ENCODE measurements around the gene CCR5.
"Not testable (repeated sequence)": the region's sequence is repeated elsewhere in the genome, so short reads cannot be mapped to it uniquely, and the experiment has no call there.

CCR5 gene

DNA sequence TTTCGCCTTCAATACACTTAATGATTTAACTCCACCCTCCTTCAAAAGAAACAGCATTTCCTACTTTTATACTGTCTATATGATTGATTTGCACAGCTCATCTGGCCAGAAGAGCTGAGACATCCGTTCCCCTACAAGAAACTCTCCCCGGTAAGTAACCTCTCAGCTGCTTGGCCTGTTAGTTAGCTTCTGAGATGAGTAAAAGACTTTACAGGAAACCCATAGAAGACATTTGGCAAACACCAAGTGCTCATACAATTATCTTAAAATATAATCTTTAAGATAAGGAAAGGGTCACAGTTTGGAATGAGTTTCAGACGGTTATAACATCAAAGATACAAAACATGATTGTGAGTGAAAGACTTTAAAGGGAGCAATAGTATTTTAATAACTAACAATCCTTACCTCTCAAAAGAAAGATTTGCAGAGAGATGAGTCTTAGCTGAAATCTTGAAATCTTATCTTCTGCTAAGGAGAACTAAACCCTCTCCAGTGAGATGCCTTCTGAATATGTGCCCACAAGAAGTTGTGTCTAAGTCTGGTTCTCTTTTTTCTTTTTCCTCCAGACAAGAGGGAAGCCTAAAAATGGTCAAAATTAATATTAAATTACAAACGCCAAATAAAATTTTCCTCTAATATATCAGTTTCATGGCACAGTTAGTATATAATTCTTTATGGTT lies at the start of gene CCR5:
Gene CCR5 (plus strand): TSS at position 108 of the 680 bp plus-strand sequence. CDS start 1,957 bp downstream, outside the sequence.
- FAIRE-seq: no peak

DNA sequence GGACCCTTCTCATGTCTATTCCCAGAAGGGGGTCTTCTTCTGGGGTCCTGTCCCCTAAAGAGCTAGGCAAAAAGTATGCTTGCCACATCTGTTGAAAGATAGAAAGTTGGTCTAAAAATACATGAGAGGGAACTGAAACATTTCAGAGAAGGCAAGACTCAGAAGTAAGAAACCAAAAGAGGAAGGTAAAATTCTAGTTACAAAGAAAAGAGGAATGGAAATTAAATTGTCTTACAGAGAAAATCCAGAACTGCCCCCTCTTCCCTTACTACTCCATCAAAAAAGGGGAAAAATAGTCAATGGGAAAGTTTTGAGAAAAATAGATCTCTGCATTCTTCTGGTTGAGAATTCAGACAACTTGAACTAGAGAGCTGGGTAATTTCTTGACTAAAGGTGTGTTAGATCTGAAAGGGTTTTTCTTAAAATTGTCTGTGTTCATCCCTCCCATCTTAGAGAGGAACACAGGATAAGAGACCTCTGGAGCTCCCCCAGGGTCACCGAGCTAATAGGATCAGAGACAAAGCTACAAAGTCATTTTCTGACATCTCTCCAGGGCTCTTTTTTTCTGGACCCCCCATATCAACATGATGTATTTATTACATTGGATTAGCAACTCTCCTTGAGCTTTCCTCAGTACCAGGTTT lies 49.2 kb upstream of the CCR5 start:
- no peak for FAIRE-seq

DNA sequence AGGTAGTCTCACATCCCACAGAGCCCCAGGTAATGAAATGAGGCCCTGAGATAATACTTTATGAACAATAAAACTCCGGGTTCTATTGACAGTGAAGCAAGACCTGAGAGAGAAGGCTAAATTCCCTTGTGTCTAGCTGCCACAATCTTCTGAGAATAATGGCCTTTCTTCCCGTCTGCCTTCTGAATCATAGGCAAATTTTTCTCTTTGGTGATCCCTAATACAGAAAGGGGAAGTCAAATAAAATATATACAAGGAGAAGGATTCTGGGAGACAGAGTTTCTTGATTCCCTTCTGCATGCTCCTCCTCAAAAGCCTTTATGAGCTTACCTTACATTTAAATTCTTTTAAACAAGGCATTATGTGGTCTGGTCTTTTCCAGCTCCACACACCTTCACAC lies 46.7 kb upstream of the CCR5 start:
- no peak for FAIRE-seq

DNA sequence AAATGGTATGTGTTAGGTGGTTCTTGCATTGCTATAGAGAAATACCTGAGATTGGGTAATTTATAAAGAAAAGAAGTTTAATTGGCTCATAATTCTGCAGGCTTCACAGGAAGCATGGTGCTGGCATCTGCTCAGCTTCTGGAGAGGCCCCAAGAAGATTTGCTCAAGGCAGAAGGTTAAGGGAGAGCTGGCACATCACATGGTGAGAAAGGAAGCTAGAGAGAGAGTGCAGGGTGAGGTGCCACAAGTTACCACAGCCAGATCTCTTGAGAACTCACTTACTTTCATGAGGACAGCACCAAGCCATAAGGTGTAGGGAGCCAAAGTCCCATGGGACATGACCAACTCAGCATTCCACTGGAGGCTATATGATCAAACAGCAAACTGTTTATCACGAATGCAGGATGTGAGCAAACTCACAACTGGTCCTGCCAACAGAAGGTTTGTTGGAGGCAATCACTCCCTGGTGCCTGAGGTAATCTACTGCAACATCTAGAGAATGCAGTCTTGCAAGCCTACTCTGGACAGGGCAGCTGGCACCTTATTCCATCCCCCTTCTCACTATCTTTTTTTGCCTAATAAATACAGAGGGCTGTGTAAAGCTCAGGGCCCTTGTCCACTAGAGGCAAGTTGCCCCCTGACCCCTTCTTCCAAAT lies 45.0 kb upstream of the CCR5 start:
- FAIRE-seq: no peak

DNA sequence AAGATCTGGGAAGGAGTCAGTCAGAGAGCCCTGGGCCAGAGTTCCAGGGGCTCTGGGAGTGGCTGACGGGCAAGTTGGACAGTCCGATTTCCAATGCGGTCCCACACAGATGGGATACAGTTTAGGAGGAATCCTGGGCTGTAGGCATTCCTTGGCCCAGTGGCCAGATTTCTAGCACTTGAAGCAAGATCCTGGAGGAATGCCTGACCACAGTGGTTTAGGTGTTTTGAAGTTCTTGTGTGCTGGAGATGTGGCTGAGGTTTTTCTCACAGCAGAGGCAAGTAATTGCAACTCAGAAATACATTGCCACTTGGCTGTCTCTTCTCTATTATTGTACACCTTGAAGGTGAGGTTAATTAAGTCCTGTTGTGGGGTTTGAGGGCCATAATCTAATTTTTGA lies 40.1 kb upstream of the CCR5 start:
- not testable (repeated sequence) for FAIRE-seq

DNA sequence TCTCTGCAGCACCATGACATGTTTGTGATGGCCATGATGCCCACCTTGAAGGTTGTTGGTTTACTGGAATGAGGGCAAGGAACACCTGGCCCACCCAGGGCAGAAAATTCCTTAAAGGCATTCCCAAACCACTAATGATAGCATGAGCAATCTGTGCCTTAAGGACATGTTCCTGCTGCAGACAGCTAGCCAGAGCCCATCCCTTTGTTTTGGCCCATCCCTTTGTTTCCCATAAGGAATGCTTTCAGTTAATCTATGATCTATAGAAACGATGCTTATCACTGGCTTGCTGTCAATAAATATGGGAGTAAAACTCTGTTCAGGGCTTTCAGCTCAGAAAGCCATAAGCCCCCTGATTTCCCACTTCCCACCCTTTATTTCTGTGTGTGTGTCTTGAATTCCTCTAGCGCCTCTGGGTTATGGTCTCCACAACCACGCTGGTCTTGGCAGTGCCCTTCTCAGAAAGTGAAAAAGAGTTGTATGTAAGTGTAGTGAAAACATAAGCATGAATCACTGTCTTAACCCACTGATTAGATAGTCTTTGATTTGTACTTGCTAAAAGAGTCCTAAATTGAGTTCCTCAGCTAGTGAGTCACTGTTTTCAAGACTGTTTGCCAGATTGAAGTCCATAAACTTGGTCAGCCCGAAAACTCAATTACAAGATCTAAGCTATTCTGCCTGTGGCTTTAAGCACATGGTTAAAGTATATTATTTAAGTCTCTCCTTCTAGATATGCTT lies 35.8 kb upstream of the CCR5 start:
- FAIRE-seq: no peak

DNA sequence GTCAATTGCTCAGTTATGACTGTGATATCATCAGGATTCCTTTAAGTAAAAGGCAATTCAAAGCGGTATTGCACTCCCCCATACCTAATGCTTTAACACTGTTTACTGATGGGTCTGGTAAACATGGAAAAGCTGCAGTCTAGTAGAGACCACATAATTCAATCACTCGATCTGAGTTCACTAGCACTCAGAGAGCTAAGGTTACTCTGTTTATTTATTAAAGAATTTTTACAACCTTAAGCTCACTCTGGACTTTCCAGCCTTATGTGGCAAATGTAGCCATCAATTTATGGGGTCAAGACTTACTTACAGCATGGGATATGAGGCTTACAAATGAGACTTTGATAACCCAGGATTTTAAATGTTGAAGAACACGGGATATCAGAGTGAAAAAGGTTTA lies 35.2 kb upstream of the CCR5 start:
- no peak for FAIRE-seq

DNA sequence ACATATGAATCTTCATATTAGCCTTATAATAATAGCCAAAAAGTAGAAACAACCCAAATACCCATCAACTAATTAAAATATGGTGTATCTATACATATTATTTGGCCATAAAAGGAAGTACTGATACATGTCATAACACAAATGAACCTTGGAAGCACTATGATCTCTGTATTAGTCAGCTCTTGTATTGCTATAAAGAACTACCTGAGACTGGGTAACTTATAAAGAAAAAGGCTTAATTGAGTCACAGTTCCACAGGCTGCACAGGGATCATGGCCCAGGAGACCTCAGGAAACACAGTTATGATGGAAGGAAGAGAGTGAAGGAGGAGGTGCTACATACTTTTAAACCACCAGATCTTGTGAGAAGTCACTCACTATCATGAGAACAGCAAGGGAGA lies 32.8 kb upstream of the CCR5 start:
- FAIRE-seq: no peak

DNA sequence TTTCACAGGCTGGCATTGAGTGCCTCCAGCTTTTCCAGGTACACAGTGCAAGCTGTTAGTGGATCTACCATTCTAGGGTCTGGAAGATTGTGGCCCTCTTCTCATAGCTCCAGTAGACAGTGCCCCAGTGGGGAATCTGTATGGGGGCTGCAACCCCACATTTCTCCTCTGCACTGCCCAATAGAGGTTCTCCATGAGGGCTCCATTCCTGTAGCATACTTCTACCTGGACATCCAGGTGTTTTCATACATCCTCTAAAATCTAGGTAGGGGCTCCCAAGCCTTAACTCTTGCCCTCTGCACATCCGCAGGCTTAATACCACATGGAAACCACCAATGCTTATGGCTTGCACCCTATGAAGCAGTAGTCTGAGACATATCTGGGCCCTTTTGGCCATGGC lies 31.9 kb upstream of the CCR5 start:
- no peak for FAIRE-seq

DNA sequence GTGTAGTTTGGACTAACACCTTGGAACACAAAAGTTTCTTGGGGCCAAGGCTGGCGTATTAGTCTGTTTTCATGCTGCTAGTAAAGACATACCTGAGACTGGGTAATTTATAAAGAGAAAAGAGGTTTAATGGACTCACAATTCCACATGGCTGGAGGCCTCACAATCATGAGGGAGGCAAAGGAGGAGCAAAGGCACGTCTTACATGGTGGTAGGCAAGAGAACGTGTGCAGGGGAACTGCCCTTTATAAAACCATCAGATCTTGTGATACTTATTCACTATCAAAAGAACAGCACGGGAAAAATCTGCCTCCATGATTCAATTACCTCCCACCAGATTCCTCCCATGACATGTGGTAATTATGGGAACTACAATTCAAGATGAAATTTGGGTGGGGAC lies 26.3 kb upstream of the CCR5 start:
- FAIRE-seq: no peak

DNA sequence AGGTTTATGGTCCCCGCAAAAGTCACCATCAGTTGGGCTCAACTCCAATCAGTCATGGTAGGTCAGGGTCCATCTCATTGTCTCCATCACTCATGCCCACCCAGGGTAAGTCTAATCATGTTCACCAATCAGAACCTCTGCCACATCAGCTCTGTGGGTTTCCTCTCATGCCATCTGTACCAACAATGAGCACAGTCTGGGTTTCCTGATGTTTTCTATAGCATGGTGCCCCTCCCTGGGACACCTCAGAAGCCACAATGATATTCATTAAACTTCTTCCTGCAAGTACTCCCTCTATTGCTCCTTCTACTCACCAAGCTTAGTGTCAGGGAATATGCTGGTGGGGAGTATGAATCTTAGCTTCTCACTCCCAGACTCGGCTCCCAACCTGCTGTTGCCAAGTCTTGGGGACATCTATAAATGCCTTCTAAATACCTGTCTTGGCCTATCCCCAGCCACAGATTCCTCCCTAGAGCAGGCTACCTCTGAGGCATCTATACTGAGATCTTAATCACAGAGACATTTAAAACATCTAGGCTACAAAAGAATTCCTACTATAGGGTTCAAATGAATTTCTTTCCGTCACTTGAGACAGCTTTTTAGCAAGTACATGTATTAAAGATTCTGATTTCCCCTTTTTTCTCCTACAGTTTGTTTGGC lies 21.8 kb upstream of the CCR5 start:
- no peak for FAIRE-seq

DNA sequence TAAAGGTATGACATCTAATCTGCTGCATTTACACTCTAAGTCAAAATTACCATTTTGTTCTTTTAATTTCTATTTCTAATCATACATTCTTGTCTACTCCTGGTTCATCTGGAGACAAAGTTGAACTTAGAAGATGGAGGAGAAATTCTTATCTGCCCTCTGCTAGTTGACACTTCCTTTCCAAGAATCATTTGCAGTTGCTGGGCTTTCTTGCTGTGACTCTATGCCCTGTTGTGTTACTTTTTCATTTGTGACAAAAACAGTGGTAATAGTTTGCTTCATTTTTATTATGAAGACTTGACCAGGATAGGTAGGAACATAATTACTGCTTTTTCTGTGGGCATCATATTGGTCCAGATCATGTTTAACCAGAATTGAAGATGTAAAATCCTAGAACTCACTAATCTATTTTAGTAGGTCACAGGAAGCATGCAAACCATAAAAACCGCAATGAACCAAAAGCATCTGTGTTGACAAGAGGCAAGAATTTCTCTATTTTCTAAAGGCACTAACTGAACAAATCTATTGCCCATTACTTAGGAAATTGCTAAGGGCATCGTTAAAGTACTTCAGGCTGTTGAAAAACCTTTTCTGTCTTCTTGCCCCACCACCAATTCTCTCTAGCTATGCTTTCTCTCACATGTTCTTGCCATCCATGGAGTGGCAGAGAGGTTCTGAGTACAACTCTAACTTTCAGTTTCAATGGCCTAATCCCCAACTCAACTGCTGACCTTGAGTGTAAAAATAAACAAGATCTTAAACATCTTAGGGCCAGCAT lies 21.1 kb upstream of the CCR5 start:
- no peak for FAIRE-seq

DNA sequence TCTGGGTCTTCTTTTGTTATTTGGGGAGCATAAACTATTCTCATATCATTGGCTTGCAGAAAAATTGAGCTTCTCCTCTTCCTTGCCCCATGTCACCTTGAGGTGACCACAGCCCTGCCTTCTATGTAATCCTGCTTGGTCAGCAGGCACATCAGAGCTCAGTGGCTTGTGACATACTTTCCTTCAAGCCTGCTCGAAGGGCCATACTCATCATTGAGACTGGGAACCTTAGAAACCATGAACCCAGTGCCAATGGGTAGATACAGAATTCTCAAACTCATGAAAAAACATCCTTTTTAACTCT lies 20.5 kb upstream of the CCR5 start:
- FAIRE-seq: no peak

DNA sequence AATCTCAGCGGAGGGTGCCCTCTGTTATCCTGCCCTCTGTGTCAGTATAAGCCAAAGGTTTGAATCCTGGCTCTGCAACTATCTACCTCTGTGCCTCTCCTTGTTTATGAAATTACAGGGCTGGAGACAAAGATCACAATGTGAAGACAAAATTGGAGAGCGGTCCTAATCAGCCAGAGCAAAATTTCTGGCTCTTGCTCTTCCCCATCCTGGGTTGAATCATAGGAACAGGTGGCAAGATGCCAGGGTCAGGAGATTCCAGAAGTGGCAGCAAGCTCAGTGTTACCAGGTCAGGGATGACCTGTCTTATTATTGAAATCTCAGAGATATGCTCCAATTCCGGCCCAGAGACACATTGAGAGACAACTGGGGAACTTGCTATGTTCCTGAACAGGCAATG lies 19.1 kb upstream of the CCR5 start:
- no peak for FAIRE-seq

DNA sequence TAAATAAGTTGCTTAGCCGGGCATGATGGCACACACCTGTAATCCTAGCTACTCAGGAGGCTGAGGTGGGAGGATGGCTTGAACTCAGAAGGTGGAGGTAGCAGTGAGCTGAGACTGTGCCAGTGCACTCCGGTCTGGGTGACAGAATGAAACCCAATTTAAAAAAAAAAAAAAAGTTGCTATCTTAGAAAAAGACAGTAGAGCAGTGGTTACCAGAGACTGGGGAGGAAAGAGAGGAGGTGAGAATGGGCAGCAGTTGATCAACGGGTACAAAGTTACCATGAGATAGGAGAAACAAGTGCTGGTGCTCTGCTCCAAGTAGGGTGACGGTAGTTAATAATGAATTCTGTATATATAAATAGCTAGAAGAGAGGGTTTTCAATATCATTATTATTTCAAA lies 17.7 kb upstream of the CCR5 start:
- no peak for FAIRE-seq

DNA sequence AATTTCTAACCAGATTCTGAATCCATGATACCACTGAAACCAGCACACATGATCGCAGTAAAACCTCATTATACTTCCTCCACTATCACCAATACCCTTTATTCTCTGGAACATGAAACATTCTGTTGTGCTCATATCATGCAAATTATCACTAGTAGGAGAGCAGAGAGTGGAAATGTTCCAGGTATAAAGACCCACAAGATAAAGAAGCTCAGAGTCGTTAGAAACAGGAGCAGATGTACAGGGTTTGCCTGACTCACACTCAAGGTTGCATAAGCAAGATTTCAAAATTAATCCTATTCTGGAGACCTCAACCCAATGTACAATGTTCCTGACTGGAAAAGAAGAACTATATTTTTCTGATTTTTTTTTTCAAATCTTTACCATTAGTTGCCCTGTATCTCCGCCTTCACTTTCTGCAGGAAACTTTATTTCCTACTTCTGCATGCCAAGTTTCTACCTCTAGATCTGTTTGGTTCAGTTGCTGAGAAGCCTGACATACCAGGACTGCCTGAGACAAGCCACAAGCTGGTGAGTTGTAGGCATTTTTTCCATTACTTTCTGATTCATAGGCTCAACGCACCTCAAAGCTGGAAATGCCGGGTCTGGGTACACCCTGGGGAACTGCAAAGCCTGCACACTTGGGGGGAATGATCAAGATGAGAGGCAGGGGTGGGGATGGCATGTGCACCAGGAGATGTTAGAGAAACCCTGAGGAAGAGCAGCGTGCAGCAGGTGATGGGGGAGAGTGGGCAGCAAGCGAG lies 16.9 kb upstream of the CCR5 start, which contains the start of gene CCR2:
Gene CCR2 (plus strand): TSS at position 465 of the 764 bp plus-strand sequence. CDS start 3,417 bp downstream, outside the sequence.
- no peak for FAIRE-seq

DNA sequence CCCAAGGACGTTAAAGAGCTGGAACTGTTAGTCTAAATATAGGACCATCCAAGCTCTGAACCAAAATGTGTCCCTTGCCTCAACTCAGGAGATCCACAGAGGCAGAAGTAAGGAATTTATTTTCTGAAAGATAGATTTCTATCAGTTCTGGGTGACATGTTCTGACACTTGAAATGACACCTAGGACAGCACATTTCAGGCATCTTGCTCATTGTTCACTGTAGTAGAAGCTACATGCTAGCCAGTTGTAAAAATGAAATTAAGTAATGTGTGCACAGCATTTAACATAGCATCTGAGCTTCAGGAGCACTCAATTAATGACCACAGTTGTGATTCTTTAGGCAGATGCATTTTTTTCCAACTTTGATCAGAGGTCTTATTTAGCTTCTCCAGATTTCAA lies 16.3 kb upstream of the CCR5 start:
- FAIRE-seq: no peak

DNA sequence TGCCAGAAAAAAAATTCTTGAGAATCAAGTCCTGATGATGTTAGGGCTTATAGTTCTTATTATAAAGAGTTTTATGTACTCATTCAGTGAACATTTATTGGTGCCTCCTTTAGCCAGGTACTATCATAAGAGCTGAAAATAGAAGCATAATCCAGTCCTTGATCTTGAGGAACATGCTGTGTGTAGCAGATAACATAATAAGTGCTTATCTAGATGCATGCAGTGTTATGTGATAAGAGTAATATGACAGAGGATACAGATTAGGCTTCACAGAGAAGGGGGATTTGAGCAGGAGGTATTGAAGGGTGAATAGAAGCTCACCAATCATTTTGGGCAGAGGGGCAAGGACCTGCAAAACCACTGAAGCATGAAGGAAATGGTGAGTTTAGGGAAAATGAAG lies 15.8 kb upstream of the CCR5 start:
- FAIRE-seq: no peak

DNA sequence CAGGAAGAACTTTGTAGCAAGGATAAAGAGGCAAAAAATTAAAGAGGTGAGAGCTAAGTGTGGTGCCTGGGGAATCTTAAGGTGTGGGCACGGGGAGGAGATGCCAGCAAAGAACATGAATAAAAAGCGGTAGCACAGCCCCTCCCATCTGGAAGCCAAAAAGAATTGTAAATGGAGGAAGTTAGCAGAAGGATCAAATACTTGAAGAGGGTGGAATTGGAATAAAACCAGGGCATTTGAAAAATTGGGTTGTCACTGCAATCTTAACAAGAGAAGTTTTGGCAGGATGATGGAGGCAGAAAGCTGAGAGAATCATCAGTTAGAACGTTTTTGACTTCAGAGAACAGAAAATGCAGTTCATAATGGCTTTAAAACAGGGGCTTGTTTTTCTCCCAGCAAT lies 14.5 kb upstream of the CCR5 start:
- FAIRE-seq: no peak

DNA sequence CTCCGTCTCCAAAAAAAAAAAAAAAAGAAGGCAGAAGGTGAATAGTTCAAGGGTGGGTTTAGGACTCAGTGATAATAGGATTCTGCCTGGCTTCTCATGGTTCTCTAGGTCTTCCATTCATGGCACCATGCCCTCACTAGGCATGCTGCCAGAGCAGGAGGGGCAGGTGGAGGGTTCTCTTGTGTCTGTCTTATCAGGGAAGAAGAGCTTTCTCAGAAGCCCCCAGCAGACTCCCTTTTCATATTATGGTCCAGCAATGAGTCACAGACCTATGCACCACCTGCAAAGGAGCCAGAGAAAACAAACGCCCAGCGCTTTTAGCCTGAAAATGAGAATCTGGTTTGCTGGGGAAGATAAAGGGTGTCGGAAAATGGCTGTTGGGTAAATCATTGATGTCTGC lies 13.8 kb upstream of the CCR5 start:
- no peak for FAIRE-seq

DNA sequence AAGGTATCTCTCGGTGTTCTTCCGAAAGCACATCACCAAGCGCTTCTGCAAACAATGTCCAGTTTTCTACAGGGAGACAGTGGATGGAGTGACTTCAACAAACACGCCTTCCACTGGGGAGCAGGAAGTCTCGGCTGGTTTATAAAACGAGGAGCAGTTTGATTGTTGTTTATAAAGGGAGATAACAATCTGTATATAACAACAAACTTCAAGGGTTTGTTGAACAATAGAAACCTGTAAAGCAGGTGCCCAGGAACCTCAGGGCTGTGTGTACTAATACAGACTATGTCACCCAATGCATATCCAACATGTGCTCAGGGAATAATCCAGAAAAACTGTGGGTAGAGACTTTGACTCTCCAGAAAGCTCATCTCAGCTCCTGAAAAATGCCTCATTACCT lies 12.3 kb upstream of the CCR5 start:
- FAIRE-seq: no peak
